ENCODE results near the gene RESP18. TPM values are rescaled to one million over a fixed set of nuclear protein-coding genes. Genes with fewer than 3 reads are reported as not detected.

The RESP18 gene
- total RNA-seq, 2 experiments from 2014 or later: not detected

DNA sequence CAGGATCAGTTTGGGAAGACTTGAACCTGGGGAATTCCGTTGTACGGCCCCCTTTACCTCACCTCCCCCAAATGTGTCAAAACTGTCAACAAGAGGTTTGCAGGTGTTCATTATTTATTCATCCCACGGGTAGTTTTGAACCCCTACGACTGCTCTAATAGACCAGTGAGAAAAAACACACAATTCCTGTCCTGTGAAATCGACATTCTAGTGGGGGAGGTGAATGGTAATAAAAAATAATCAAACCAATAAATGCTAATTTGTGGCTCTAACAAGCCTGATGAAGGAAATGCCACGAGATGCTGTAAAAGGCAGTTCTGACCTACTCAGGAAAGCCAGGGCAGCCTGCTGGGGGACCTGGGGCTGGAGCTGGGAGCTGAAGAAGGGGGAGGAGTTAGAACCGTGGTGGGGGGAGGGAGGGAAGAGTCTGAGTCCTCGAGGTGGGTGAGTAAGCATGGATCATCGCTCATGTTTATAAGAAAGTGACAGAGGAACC lies 53.8 kb downstream of the RESP18 start:
- Mint-ChIP-seq H3K36me3 (ENCODE audit: low read depth) (peaks cover 29% of the 10 kb centered on the region), H3K4me3 (peak overlapping the region; percentile 87), H3K4me1 (peaks cover 42% of the 10 kb centered on the region), H3K27ac (peak overlapping the region; percentile 93), H3K9me3 (no peaks in the 10 kb centered on the region), H3K27me3 (peaks cover 5% of the 10 kb centered on the region)
- DNase-seq: no peak
- CTCF ChIA-PET: interaction anchor here (0.7 to 11.9 kb wide), 25 partner anchors 9 to 299 kb away, joined by 3 to 206 read pairs (median 4); partner anchors contain the start of genes ABCB6, ANKZF1, ATG9A and DNPEP
- POLR2A ChIA-PET: interaction anchor here (0.7 to 8.1 kb wide), 20 partner anchors 11 to 994 kb away, joined by 3 to 131 read pairs (median 8); partner anchors contain the start of genes ABCB6, ANKZF1, ATG9A and CNPPD1

DNA sequence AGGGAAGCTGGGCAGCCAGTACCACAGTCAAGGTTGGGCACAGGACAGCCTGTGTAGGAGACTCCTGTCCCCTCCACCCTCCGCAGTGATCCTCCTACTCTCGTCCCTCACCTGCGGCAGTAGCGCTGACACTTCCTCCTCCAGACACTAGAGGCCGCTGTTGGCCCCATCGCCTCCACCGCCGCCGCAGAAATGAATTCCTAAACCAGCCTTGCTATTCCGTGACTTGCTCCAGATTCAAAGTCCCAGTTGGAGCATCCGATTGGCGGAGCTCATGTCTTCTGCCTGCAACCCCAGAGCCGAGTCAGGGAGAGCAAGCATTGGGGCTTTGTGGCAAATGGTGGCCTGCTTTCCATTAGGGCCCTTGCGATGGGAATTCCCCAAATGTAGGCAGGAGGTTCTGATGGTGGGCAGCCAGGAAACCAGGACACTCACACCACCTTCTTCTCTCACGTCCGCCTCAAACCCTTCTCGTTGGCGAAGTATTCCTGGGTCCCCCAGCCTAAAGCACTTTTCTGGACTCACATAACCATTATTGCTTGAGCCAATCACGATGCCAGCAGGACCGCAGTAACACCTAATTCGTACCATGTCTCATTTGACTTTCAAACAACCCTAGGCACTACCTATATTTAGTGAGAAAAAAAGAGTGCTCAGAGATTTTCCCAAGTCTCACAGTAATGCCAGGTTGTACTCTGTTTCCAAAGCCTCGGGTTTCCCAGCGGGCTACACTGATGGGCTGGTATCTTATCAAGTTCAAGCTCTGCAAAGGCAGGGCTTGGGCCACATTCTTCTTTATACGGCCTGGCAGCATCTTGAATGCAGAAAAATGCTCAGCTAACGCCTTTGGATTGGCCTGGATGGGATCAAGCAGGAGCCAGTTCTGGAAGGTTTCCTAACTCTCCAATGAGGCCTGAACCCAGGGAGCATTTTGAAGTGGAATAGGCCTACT lies 54.6 kb downstream of the RESP18 start:
- peak overlapping the region; percentile 87 for H3K4me3 Mint-ChIP-seq
- peaks cover 41% of the 10 kb centered on the region for H3K4me1 Mint-ChIP-seq
- H3K27me3 Mint-ChIP-seq: peaks cover 8% of the 10 kb centered on the region
- peak; percentile 77 for DNase-seq
- H3K36me3 Mint-ChIP-seq (ENCODE audit: low read depth): peaks cover 21% of the 10 kb centered on the region
- CTCF ChIA-PET: interaction anchor here (0.6 to 11.9 kb wide), 28 partner anchors 8 to 298 kb away, joined by 3 to 206 read pairs (median 5); partner anchors contain the start of genes ANKZF1, ATG9A, GLB1L and NHEJ1
- peak overlapping the region; percentile 93 for H3K27ac Mint-ChIP-seq
- no peaks in the 10 kb centered on the region for H3K9me3 Mint-ChIP-seq
- POLR2A ChIA-PET: interaction anchor here (0.8 to 8.1 kb wide), 16 partner anchors 10 to 119 kb away, joined by 3 to 131 read pairs (median 13); partner anchors contain the start of genes ANKZF1, ATG9A, CNPPD1 and DNPEP

Other genes with a start within 250 kb of the RESP18 start
- gene NHEJ1, start 171.9 kb downstream of the RESP18 start, total RNA-seq: 10 to 100 TPM; 12.0 to 12.2 TPM
- 1 to 10 TPM; 2.3 TPM for gene SLC23A3, start 162.7 kb downstream of the RESP18 start, total RNA-seq
- 10 to 100 TPM; 68.7 to 72.9 TPM for gene CNPPD1, start 155.8 kb downstream of the RESP18 start, total RNA-seq
- 100 to 1,000 TPM; 107 to 113 TPM for gene RETREG2, start 154.5 kb downstream of the RESP18 start, total RNA-seq
- gene ZFAND2B, start 126.0 kb downstream of the RESP18 start, total RNA-seq: 10 to 100 TPM; 51.4 to 56.7 TPM
- gene ABCB6, start 113.8 kb downstream of the RESP18 start, total RNA-seq: 10 to 100 TPM; 15.2 to 17.9 TPM
- 10 to 100 TPM; 58.9 to 60.7 TPM for gene ATG9A, start 103.1 kb downstream of the RESP18 start, total RNA-seq
- 100 to 1,000 TPM; 121 to 122 TPM for gene ANKZF1, start 102.9 kb downstream of the RESP18 start, total RNA-seq
- gene GLB1L, start 87.3 kb downstream of the RESP18 start, total RNA-seq: 1 to 10 TPM; 6.2 to 7.3 TPM
- gene STK16, start 87.3 kb downstream of the RESP18 start, total RNA-seq: 10 to 100 TPM; 41.6 to 42.3 TPM
- not detected for gene TUBA4B, start 79.5 kb downstream of the RESP18 start, total RNA-seq
- gene TUBA4A, start 78.8 kb downstream of the RESP18 start, total RNA-seq: 100 to 1,000 TPM; 313 to 344 TPM
- gene DNAJB2, start 53.4 kb downstream of the RESP18 start, total RNA-seq: 10 to 100 TPM; 57.0 to 59.7 TPM
- gene PTPRN, start 23.3 kb downstream of the RESP18 start, total RNA-seq: under 1 TPM; 0.28 to 0.33 TPM
- 10 to 100 TPM; 40.1 to 44.4 TPM for gene DNPEP, start 55.2 kb upstream of the RESP18 start, total RNA-seq
- not detected for gene DES, start 85.6 kb upstream of the RESP18 start, total RNA-seq
- 1 to 10 TPM in 1 of 2 experiments, under 1 TPM in 1; 0.20 to 1.1 TPM for gene SPEG, start 102.1 kb upstream of the RESP18 start, total RNA-seq
- gene GMPPA, start 166.1 kb upstream of the RESP18 start, total RNA-seq: 10 to 100 TPM; 41.0 to 42.3 TPM
- under 1 TPM in 1 of 2 experiments, not detected in 1; 0.13 TPM for gene ASIC4, start 181.7 kb upstream of the RESP18 start, total RNA-seq
- 10 to 100 TPM; 14.5 to 14.9 TPM for gene CHPF, start 211.1 kb upstream of the RESP18 start, total RNA-seq
- gene TMEM198, start 211.3 kb upstream of the RESP18 start, total RNA-seq: 1 to 10 TPM in 1 of 2 experiments, under 1 TPM in 1; 0.95 to 1.0 TPM
- gene OBSL1, start 238.8 kb upstream of the RESP18 start, total RNA-seq: not detected
- gene INHA, start 239.6 kb upstream of the RESP18 start, total RNA-seq: not detected

Data from activated CD4-positive, alpha-beta memory T cell treated with anti-CD3 and anti-CD28 coated beads, Interleukin-2, amount 10 ng/mL, durations not matched to agents 7 days and 5 days (primary cell).